ENCODE data around the gene IFRD2.

Gene IFRD2

DNA sequence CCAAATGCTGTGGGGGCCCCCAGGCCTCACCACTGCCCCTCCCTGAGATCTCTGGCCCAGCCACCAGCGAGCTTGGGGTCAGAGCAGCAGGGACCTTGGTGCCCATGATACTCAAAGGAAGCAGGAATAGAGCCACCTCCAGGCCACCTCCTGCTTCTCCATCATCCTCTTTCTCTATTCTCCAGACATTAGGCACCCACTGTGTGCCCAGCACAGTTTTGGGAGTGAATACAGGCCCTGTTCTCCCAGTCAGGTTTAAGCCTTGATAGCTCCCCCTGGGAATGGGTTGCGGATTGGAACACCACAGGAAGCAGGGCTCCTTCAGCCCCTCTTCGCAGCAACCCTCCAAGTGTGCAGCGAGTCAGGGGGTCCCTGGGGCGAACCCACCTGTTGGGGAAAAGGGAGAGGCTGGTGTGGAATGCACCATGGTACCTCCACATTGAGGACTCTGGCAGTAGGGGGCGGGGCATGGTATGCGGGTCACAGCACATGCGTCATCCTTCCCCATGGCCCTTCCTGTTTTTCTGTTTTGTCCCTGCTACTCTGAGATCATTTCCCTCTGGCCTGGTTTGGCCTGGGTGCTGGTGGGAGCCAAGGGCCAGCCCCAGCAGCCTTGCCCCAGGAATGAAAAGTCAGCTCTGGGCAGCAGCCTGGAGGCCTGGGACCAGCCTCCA is 37.5 kb downstream of the IFRD2 start:
- no peak for DNase-seq (ENCODE audit: low read depth)
- H3K4me3 ChIP-seq (ENCODE audit: low read depth, low read length) = no peak overlapping the region
- no peak for TF ChIP-seq CTCF (IDR thresholded peaks at IDR 0.05; ENCODE audit: insufficient read depth, low read depth, low read length, missing control alignments)

- no peak for DNase-seq (ENCODE audit: low read depth)
- TF ChIP-seq CTCF (IDR thresholded peaks at IDR 0.05; ENCODE audit: insufficient read depth, low read depth, low read length, missing control alignments) = no peak
Observed at GRCh38 chr3:50251220-50251619, 41.0 kb downstream of the IFRD2 start.

GRCh38 chr3:50250514-50250913 is 41.7 kb downstream of the IFRD2 start:
- no peak for TF ChIP-seq CTCF (IDR thresholded peaks at IDR 0.05; ENCODE audit: insufficient read depth, low read depth, low read length, missing control alignments)
- no peak for DNase-seq (ENCODE audit: low read depth)
- H3K4me3 ChIP-seq (ENCODE audit: low read depth, low read length) = no peak overlapping the region

More at GRCh38 chr3:50251220-50251619, 41.0 kb downstream of the IFRD2 start:
- no peak overlapping the region for H3K4me3 ChIP-seq (ENCODE audit: low read depth, low read length)

DNA sequence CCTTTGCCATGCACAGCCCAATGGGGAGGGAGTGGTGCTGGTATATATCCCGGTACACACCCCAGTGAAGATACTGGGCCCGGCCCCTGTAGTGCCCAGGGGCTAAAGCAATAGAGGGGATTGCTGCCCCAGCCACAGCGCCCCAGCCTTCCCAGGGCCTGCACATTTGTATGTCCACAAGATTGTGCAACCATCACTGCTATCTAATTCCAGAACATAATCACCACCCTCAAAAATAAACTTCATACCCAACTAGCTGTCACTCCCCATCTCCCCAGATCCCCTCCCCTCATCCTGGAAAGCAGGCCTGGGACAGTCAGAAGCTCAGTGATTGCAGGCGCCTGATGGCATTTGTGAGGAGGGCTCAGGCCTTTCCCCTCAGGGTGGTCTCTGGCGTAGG is 42.8 kb downstream of the IFRD2 start:
- H3K4me3 ChIP-seq (ENCODE audit: low read depth, low read length) = no peak overlapping the region
- no peak for DNase-seq (ENCODE audit: low read depth)
- no peak for TF ChIP-seq CTCF (IDR thresholded peaks at IDR 0.05; ENCODE audit: insufficient read depth, low read depth, low read length, missing control alignments)

GRCh38 chr3:50248387-50248786 is 43.8 kb downstream of the IFRD2 start:
- DNase-seq (ENCODE audit: low read depth) = no peak
- TF ChIP-seq CTCF (IDR thresholded peaks at IDR 0.05; ENCODE audit: insufficient read depth, low read depth, low read length, missing control alignments) = no peak
- H3K4me3 ChIP-seq (ENCODE audit: low read depth, low read length) = no peak overlapping the region

DNA sequence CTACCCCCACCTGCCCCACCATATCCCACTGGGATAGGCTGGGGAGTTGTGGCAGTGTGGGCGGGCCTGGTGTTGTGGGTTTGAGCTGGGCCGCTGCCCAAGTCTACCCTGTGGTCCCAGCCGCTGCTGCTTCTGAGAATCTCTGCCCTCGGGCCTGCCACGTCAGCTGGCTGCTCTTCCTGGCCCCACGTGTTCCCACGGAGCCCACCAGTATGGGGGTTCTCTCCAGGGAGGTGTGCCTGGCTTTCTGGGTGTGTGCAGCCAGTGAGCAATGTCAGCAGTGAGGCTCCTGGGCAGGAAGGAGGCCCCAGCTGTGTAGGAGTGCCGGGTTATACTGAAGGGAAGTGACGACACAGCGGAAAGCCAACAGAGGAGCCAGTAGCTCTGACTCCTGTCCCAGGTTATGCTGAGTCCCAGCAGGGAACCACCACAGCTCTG is 45.7 kb downstream of the IFRD2 start:
- TF ChIP-seq CTCF (IDR thresholded peaks at IDR 0.05; ENCODE audit: insufficient read depth, low read depth, low read length, missing control alignments) = no peak
- peak overlapping the region; percentile 55 for H3K4me3 ChIP-seq (ENCODE audit: low read depth, low read length)
- DNase-seq (ENCODE audit: low read depth) = peak; percentile 81
